Lower lobe of right lung (tissue), 2 donors: ENCODE results near the gene KLF7. TPM values are rescaled to one million over a fixed set of nuclear protein-coding genes. Genes with fewer than 3 reads are reported as not detected.

ENCODE experiments used
- ATAC-seq, 2 donors: fragments of 200-7000 bp; cut with Tn5 transposase; one replicate each; pipeline ENCODE4 v1.9.1; 2020 to 2022; ENCODE audit warnings: mild to moderate bottlenecking in 2 of 2, moderate library complexity in 2 of 2
- DNase-seq: peaks from one replicate; pipeline ENCODE4 v3.0.0-alpha.2; 2020
- H3K27ac ChIP-seq: fragments of 200-600 bp; one replicate; pipeline ENCODE4 v1.8.0; 2022
- H3K27me3 ChIP-seq: fragments of 200-600 bp; one replicate; pipeline ENCODE4 v1.8.0; 2022; ENCODE audit warnings: low read depth
- H3K36me3 ChIP-seq: fragments of 200-600 bp; one replicate; pipeline ENCODE4 v1.8.0; 2022; ENCODE audit warnings: mild to moderate bottlenecking
- H3K4me1 ChIP-seq: fragments of 200-600 bp; one replicate; pipeline ENCODE4 v1.8.0; 2022
- H3K4me3 ChIP-seq: fragments of 200-600 bp; one replicate; pipeline ENCODE4 v1.8.0; 2022; ENCODE audit warnings: mild to moderate bottlenecking
- H3K9me3 ChIP-seq: fragments of 200-600 bp; one replicate; pipeline ENCODE4 v1.8.0; 2022
- CTCF ChIP-seq: fragments of 200-600 bp; IDR thresholded peaks from one replicate; pipeline ENCODE4 v1.8.0; 2022; ENCODE audit warnings: antibody characterized with exemption, mild to moderate bottlenecking
- intact Hi-C: fragments of 100-400 bp; cut with DNase I; formaldehyde crosslinking; loops from one replicate; pipeline ENCODE4 v1.11.0; 2022
- total RNA-seq: library from RNA; stranded (reverse); fragmentation: NEBNext Ultra II Directional; extraction: Animal tissue kit (Norgen Biotek cat#: 25700); gene quantifications from one replicate; pipeline ENCODE4 v1.2.1, GENCODE V29; 2021
- donor health status: DM: no; HTN: yes; CAD: no; lungs with severe emphysema.

The KLF7 gene
- total RNA-seq, 1 donor from 2014 or later: 66.5 TPM

- no peaks in the 10 kb centered on the region for H3K27me3 ChIP-seq
- no peak for DNase-seq
- peaks cover 16% of the 10 kb centered on the region for H3K4me1 ChIP-seq
- no peak for ATAC-seq
- H3K9me3 ChIP-seq: no peaks in the 10 kb centered on the region
- no peak for TF ChIP-seq CTCF
- H3K4me3 ChIP-seq: no peak overlapping the region
- H3K27ac ChIP-seq: no peak overlapping the region
- intact Hi-C loops: no loop called here
- H3K36me3 ChIP-seq: peaks cover 43% of the 10 kb centered on the region
These were observed 87.5 kb downstream of the KLF7 start for GRCh38 chr2:207078186-207078798.

GRCh38 chr2:207077266-207077665 is 88.5 kb downstream of the KLF7 start:
- no peak for TF ChIP-seq CTCF
- Histone ChIP-seq H3K4me1 (peaks cover 16% of the 10 kb centered on the region), H3K27me3 (no peaks in the 10 kb centered on the region), H3K27ac (no peak overlapping the region), H3K36me3 (peaks cover 43% of the 10 kb centered on the region), H3K4me3 (no peak overlapping the region), H3K9me3 (no peaks in the 10 kb centered on the region)
- ATAC-seq: no peak
- intact Hi-C loops: no loop called here
- DNase-seq: no peak

DNA sequence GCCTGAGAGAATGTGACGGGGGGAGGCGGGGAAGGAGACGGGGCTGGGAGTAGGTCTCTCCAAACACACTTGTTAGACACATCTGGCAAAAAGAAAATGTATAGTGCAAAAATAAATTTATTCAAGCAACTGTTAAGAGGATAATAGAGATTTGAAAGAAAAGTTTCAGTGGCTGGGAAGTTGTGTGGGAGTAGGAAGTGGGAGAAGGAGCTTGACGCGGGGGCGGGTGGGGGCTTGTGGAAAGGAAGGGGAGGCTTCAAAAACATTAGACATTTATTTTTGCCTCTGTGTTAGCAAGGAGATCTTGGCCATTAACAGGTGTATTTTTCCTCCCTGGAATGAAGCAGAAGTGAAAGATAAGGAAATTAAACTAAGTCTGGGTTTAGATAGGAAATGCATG is 90.3 kb downstream of the KLF7 start:
- no peak for TF ChIP-seq CTCF
- DNase-seq (no peak), ATAC-seq (no peak)
- peaks cover 16% of the 10 kb centered on the region for H3K4me1 ChIP-seq
- intact Hi-C loops: no loop called here
- no peaks in the 10 kb centered on the region for H3K27me3 ChIP-seq
- H3K27ac ChIP-seq: no peak overlapping the region
- H3K36me3 ChIP-seq: peaks cover 28% of the 10 kb centered on the region
- no peak overlapping the region for H3K4me3 ChIP-seq
- no peaks in the 10 kb centered on the region for H3K9me3 ChIP-seq

DNA sequence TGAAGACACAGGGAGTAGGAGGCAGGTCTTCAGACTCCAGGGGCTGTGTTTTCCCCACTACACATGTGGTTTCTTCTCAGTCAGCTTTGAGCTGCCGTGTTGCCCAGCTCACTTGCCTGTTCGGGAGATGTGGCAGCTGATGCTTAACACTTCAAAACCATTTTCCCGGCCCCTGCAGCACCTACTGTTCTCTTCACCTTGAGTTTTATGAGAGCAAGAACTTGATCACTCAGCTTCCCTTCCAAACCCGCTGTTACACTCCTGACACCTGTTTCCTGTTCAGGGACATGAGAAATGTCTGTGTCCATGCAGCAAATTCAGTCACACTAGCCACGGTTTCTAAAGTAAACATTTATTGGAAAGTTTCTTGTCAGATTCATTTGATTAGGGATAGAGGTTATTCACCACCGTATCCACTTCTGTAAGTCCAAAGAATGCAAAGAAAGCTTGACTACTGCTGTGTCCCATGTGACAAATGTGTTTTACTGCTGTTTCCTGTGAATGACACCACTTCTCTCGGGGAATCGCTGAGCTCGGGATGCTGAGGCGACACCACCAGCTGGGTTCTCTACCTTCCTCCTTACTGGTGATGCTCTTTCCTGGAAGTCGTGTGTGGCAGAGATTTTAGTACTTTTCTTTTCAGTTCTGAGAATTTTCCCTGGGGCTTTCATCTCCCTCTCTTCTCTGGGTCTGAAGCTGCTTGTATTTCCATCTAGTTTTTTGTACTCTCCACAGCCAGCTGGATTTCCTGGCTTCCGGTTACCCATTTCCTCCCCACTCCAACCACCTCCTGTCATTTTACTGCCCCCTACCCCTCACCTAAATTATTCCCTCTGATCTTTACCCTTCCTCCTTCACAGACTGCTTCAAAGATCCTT is 91.7 kb downstream of the KLF7 start:
- Histone ChIP-seq H3K4me1 (peaks cover 16% of the 10 kb centered on the region), H3K36me3 (peaks cover 15% of the 10 kb centered on the region), H3K9me3 (no peaks in the 10 kb centered on the region), H3K27me3 (no peaks in the 10 kb centered on the region), H3K27ac (peak overlapping the region; percentile 27), H3K4me3 (no peak overlapping the region)
- no peak for TF ChIP-seq CTCF
- no peak for DNase-seq
- ATAC-seq: peak; percentile 46 to 57
- intact Hi-C loops: no loop called here

- Histone ChIP-seq H3K9me3 (no peaks in the 10 kb centered on the region), H3K27me3 (no peaks in the 10 kb centered on the region), H3K36me3 (peaks cover 8% of the 10 kb centered on the region), H3K4me1 (peaks cover 16% of the 10 kb centered on the region), H3K4me3 (no peak overlapping the region), H3K27ac (peak overlapping the region; percentile 27)
- no peak for TF ChIP-seq CTCF
- intact Hi-C loops: no loop called here
- no peak for DNase-seq
- no peak for ATAC-seq
These were observed 92.3 kb downstream of the KLF7 start for GRCh38 chr2:207073412-207073800.
